Ramos (cell line): ENCODE measurements around the gene TMEM217.

ENCODE experiments used
- in situ Hi-C: fragments of 300-500 bp; cut with MboI; formaldehyde crosslinking; loops from one replicate; pipeline ENCODE4 v1.14.3; 2022; ENCODE audit warnings: low sequenced_read_pairs; ENCODE audit not compliant: unreplicated experiment

Gene TMEM217

GRCh38 chr6:37280162-37280887 is 22.4 kb upstream of the TMEM217 start:
- in situ Hi-C loops = no loop called here

DNA sequence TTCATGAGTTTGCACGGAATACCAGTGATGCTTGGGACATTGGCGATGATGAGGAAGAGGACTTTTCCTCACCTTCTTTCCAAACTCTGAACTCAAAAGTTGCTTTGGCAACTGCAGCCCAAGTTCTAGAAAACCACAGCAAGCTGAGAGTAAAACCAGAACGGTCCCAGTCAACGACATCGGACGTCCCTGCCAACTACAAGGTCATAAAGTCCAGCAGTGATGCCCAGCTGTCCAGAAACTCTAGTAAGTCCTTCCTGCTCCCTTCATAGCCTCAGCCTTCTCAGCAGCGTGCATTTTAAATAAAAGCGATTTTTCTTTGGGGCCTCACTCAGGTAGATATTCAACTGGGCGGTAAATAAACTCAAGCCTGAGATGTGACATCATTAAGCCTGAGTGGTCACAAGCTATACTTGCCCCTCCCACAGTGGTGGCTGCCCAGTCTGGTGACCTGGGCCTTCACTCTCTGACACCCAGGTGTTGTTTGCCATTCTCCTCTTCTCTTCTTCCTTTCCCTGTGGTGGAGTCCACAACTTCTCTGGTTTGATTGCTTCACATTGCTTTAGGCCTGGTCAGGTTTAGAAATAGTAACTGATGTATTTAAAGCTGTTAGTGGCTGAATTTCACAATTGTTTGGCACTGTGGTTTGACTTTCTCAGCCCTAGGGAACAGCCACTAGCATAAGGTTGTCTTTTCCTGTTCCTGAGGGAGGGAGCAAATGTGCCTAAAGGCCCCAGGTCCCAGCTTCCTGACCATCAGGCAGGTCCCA is 21.6 kb upstream of the TMEM217 start:
- in situ Hi-C loops = no loop called here

DNA sequence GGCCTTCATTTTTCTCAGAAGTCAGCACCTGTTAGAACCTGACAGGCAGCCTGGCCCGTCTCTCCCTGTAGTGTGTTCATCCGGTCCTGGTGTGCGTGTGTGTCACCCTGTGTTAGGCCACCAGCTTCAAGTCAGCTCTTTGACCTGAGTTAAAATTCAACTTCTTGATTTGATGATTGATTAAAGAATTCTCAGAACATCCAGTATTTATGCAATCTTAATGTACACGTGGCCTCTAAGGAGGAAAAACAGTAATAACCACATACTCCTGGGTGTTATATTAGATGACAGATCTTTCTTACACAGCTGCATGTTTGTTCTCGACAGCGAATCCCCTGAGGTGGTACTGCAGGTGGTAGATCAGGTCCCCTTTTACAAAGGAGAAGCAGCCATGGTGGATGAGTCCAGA is 19.1 kb upstream of the TMEM217 start:
- in situ Hi-C loops = no loop called here

- in situ Hi-C loops = no loop called here
These were observed 17.4 kb upstream of the TMEM217 start for GRCh38 chr6:37275350-37275749.

DNA sequence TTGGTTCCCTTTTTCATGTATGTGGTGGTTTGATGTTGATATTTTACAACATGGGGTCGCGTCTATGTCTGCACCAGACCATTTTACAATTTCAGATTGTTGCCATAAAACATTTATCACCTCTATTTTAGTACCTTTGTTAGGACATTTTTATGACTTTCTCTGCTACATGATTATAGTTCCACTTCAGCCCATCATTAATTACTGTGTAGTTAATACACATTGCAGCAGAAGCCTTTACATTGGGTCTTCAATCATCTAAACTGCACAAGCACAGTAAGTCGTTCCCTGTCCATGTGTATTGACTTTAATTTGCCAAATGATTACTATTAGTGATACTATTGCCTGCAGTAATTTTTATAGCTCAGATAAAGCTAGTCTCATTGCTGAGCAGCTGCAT is 15.7 kb upstream of the TMEM217 start:
- in situ Hi-C loops = no loop called here

DNA sequence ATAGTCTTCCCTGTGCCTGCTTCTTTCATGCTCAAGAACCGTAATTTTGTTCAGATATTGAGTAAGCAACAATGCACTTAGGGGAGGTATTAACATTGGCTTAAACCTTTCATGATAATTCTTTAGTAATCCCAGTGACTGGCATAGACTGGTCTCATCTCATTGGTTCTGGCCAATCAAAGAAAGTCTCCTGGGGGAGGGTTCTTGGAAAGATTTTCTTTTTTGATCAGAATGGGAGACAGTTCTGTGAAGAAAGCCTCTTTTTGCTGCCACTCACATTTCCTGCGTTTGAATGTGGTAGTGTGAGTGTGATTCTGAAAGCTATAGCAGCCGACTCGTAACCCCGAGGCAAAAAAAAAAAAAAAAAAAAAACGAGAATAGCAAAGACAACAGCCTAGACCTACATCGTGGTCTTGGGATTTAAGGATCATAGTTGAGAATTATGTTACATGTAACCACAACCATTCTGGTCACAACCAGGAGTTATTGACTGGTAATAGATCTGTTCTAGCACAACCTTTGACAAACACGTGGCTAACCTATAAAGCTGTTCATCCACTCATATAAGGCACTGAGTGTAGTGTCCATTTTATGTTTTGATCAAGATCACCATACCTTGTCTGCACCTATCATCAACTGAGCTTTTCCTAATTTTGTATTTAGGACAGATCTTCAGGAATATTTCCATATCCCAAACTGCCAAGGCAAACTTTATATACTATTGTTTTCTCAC is 15.1 kb upstream of the TMEM217 start:
- in situ Hi-C loops = no loop called here

GRCh38 chr6:37269105-37269504 is 11.2 kb upstream of the TMEM217 start:
- in situ Hi-C loops = no loop called here

DNA sequence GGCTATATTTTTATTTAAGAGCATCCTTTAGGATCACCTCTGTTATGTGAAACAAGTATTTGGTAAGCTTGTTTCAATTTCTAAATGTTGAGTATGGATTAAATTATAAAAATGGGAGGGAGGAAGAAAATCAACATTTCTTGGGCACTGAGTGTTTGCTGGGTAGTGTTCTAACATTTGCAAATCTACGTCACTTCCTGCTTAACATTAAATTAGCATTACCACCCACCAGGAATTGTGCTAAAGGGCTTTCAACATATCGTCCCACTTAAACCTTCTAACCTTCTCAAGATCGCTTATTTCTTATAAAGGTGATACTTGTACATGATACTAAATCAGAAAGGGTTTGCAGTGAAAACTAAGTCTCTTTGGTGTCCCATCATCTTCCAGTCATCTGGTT is 7.9 kb upstream of the TMEM217 start:
- in situ Hi-C loops = no loop called here

DNA sequence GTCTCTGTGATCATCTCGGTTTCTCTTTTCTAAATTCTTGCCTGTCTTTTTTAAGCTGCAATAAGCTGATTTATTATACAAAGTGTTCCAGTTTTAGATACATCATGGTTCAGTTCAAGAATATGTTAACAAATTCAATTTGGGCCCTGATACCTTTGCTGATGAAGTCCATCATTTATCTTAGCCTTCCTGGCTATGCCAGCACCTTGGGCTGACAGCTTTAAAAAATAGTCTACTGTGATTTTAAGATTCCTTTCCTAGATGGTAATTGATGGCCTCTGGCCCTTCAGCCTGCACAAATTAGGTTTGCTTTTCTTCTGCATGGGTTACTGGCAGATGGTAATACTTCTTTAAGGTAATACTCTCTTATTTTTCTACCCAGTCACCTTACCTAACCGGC is 7.1 kb upstream of the TMEM217 start:
- in situ Hi-C loops = no loop called here

- in situ Hi-C loops = no loop called here
These were observed 4.6 kb upstream of the TMEM217 start for GRCh38 chr6:37262446-37263026.

- in situ Hi-C loops = no loop called here
These were observed 3.3 kb upstream of the TMEM217 start for GRCh38 chr6:37261198-37261597.

DNA sequence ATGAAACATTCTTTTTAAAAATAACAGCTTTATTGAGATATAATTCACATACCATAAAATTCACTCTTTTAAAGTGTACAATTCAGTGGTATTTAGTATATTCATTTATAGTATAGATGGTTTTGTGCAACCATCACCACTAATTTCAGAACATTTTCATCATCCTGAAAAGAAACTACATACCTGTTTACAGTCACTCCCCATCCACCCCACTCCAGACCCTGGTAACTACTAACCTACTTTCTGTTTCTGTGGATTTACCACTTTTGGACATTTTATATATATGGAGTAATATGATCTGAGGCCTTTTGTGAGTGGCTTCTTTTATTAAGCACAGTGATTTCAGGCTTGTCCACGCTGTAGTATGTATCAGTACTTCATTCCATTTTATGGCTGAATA is 2.5 kb upstream of the TMEM217 start:
- in situ Hi-C loops = no loop called here

DNA sequence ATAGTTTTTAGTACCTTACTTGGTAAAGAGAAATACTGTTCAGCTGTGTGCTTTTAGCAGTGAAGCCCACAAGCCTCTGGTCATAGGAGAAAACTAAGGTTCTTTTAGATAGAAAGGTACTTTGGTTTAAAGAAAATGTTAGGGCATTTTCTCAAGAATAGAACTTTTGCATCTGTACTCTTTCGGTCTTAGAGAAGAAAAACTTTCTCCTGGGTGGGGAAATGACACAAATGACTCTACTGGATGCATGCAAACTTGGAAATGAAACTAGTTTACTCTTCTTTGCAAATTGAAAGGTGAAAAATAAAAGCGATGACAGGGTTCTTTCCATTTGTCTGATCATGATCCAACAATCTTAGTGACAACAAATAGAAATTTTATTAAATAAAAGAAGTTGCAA is 2.1 kb upstream of the TMEM217 start:
- in situ Hi-C loops = no loop called here

DNA sequence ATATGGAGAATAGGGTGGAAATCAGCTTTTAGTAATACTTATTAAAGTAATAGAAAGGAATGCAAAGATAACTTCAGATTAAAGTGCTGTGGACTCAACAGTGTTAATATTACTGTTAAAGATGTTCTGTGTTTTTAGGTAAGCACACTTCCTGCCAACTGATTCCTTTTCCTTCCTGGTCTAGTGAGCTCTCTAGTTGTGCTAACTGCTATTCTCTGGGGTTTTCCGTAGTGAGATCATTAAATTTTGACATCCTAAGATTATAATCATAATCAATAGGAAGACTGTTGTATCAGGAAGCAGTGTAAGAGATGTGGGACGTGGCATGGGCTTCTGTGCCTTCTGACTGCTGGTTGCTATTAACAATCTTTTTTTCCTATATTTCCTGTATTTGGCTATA is 1.2 kb upstream of the TMEM217 start:
- in situ Hi-C loops = no loop called here

GRCh38 chr6:37258405-37259105 is 611 bp upstream of the TMEM217 start:
- in situ Hi-C loops = no loop called here

DNA sequence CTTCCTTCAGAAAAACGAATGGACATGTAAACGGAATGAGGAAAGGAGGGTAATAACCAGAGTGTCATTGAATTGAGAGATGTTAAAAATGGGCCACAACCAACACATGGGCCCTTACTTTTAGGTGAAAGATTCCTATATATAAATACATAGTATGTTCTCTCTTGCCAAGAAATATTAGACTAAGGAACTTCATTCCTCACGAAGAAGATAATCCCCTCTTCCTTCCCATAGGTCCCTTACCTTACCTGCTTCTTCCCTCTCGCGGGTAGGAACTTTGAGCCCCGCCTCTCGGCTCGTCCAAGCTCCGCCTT is 667 bp downstream of the TMEM217 start:
- in situ Hi-C loops = no loop called here

GRCh38 chr6:37256692-37257319 is 1.1 kb downstream of the TMEM217 start:
- in situ Hi-C loops = no loop called here

GRCh38 chr6:37254881-37255280 is 3.1 kb downstream of the TMEM217 start:
- in situ Hi-C loops = no loop called here

DNA sequence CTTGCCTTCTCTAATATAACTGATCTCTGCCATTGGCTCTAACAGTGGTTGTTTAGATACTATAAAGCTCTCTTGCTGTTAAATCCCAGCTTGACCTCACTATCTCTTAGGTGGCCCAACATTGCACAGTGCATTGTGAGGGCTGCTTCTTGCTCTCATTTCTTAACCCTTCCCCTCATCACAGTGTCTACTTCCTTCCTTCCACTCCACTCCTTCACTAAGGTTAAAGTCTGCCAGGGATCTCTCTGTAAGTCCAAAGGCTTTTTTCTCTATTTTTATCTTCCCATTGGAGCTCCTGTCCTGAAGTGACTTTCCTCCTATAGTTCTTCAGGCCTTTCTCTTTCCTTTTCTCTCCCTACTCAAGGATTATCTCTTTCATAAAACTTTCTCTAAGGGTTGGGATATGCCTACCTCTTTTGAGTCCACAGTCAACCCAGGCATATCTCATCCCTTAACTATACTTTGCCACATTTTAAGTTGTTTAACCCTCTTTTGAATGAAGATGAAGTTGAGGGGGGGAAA is 4.4 kb downstream of the TMEM217 start:
- in situ Hi-C loops = no loop called here
